Osteocyte (in vitro differentiated cells): ENCODE measurements around the gene CASD1. TPM values are rescaled to one million over a fixed set of nuclear protein-coding genes. Genes with fewer than 3 reads are reported as not detected.

Experiments used
- DNase-seq: peaks from one replicate; pipeline ENCODE4 v3.0.0; 2021; ENCODE audit warnings: mixed read lengths; ENCODE audit not compliant: unreplicated experiment; ENCODE audit errors: extremely low spot score
- H3K27ac Mint-ChIP-seq: one replicate; pipeline ENCODE4 v1.8.0; 2021; ENCODE audit warnings: mild to moderate bottlenecking, mixed read lengths; ENCODE audit not compliant: unreplicated experiment
- H3K27me3 Mint-ChIP-seq: one replicate; pipeline ENCODE4 v1.8.0; 2021; ENCODE audit warnings: mixed read lengths; ENCODE audit not compliant: unreplicated experiment
- H3K36me3 Mint-ChIP-seq: one replicate; pipeline ENCODE4 v1.8.0; 2021; ENCODE audit warnings: mixed read lengths; ENCODE audit not compliant: unreplicated experiment
- H3K4me1 Mint-ChIP-seq: one replicate; pipeline ENCODE4 v1.8.0; 2021; ENCODE audit warnings: mixed read lengths; ENCODE audit not compliant: unreplicated experiment
- H3K4me3 Mint-ChIP-seq: one replicate; pipeline ENCODE4 v1.8.0; 2021; ENCODE audit warnings: mild to moderate bottlenecking, moderate library complexity, mixed read lengths; ENCODE audit not compliant: unreplicated experiment
- H3K9me3 Mint-ChIP-seq: one replicate; pipeline ENCODE4 v1.8.0; 2021; ENCODE audit warnings: mixed read lengths; ENCODE audit not compliant: unreplicated experiment
- CTCF ChIP-seq: fragments of 200-600 bp; sonication (generic); IDR thresholded peaks from 2 replicates; pipeline ENCODE4 v1.5.0; 2021; ENCODE audit warnings: antibody characterized with exemption, mild to moderate bottlenecking, moderate library complexity
- total RNA-seq: library from RNA; stranded (reverse); gene quantifications from 2 replicates; pipeline ENCODE4 v1.2.1, GENCODE V29; 2021

The CASD1 gene
- total RNA-seq, 1 donor from 2014 or later, result 15.9 TPM

DNA sequence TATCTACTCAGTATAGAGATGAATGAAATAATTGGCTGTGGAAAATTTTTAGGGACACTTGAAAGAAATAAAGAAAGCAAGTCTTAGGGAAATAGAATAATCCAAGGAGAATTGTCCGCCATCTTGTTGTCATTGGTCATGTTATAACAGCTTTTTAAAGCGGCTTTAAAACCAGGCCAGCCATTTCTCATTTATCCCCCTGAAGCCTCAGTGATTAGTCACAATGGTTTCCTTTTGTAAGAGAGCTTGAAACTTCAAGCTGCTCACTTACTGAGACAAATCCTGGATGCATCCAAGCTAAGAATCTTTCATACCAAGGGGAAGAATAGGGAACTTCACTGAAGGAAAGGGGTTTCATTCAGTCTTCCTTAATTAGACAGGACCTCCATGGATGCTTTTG lies 78.5 kb downstream of the CASD1 start:
- no peaks in the 10 kb centered on the region for H3K4me1 Mint-ChIP-seq
- no peak overlapping the region for H3K4me3 Mint-ChIP-seq
- no peaks in the 10 kb centered on the region for H3K27me3 Mint-ChIP-seq
- no peak for DNase-seq
- peaks cover 10% of the 10 kb centered on the region for H3K36me3 Mint-ChIP-seq
- H3K9me3 Mint-ChIP-seq, result no peaks in the 10 kb centered on the region
- H3K27ac Mint-ChIP-seq, result no peak overlapping the region
- TF ChIP-seq CTCF, result no peak

- H3K9me3 Mint-ChIP-seq, result no peaks in the 10 kb centered on the region
- no peaks in the 10 kb centered on the region for H3K27me3 Mint-ChIP-seq
- no peaks in the 10 kb centered on the region for H3K4me1 Mint-ChIP-seq
- TF ChIP-seq CTCF, result no peak
- no peak overlapping the region for H3K27ac Mint-ChIP-seq
- peaks cover 13% of the 10 kb centered on the region for H3K36me3 Mint-ChIP-seq
- H3K4me3 Mint-ChIP-seq, result no peak overlapping the region
- no peak for DNase-seq
Measured at GRCh38 chr7:94590526-94591162, 81.0 kb downstream of the CASD1 start.

- no peak for TF ChIP-seq CTCF
- no peak for DNase-seq
- Mint-ChIP-seq H3K4me1 (no peaks in the 10 kb centered on the region), H3K36me3 (peaks cover 13% of the 10 kb centered on the region), H3K27me3 (no peaks in the 10 kb centered on the region), H3K27ac (no peak overlapping the region), H3K9me3 (no peaks in the 10 kb centered on the region), H3K4me3 (no peak overlapping the region)
Measured at GRCh38 chr7:94591176-94591575, 81.6 kb downstream of the CASD1 start.

- H3K27me3 Mint-ChIP-seq, result no peaks in the 10 kb centered on the region
- H3K36me3 Mint-ChIP-seq, result peaks cover 17% of the 10 kb centered on the region
- no peaks in the 10 kb centered on the region for H3K4me1 Mint-ChIP-seq
- TF ChIP-seq CTCF, result no peak
- no peak overlapping the region for H3K27ac Mint-ChIP-seq
- no peaks in the 10 kb centered on the region for H3K9me3 Mint-ChIP-seq
- DNase-seq, result no peak
- H3K4me3 Mint-ChIP-seq, result no peak overlapping the region
Measured at GRCh38 chr7:94594882-94595281, 85.3 kb downstream of the CASD1 start.

DNA sequence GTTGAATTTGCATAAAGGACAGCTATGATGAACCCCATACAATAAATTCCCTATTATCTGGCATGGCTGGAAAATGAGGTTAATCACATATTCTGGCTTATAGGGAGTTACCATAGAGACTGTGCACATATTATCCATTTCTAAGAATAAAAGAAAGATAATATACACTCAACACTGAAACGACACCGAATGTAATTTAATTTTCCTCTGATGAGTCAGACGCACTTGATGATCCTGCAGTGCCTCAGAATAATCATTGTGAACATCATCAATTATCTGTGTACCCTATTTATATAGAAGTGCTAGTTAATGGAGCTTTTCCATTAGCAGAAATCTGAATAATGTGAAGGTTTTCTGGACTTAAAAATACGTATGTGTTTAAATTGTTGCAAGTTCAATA lies 86.1 kb downstream of the CASD1 start:
- DNase-seq, result no peak
- peaks cover 20% of the 10 kb centered on the region for H3K36me3 Mint-ChIP-seq
- no peak for TF ChIP-seq CTCF
- no peaks in the 10 kb centered on the region for H3K27me3 Mint-ChIP-seq
- no peaks in the 10 kb centered on the region for H3K9me3 Mint-ChIP-seq
- no peak overlapping the region for H3K27ac Mint-ChIP-seq
- no peaks in the 10 kb centered on the region for H3K4me1 Mint-ChIP-seq
- no peak overlapping the region for H3K4me3 Mint-ChIP-seq
